Breast epithelium (tissue), 4 donors: ENCODE measurements around the gene ADORA3. TPM values are rescaled to one million over a fixed set of nuclear protein-coding genes. Genes with fewer than 3 reads are reported as not detected.

ENCODE experiments used
- DNase-seq, 2 donors: peaks; one replicate each; pipeline ENCODE4 v3.0.0-alpha.2; 2019; ENCODE audit warnings: low spot score in 2 of 2
- H3K27ac ChIP-seq, 2 donors: fragments of 200-600 bp; sonication (generic) in 1 of 2; one replicate each; pipeline ENCODE4 v1.5.1; 2016 to 2019; ENCODE audit warnings: mild to moderate bottlenecking in 1 of 2
- H3K27me3 ChIP-seq, 2 donors: fragments of 200-600 bp; sonication (generic) in 1 of 2; one replicate each; pipeline versions ENCODE4 v1.5.1 to v1.6.0; 2017 to 2019; ENCODE audit warnings: control low read depth in 1 of 2, mild to moderate bottlenecking in 1 of 2
- H3K36me3 ChIP-seq: fragments of 200-600 bp; one replicate; pipeline ENCODE4 v1.5.1; 2019
- H3K4me1 ChIP-seq, 2 donors: fragments of 200-600 bp; sonication (generic); one replicate each; pipeline ENCODE4 v1.5.1; 2016 to 2019; ENCODE audit warnings: control low read depth in 1 of 2
- H3K4me3 ChIP-seq, 3 donors: fragments of 200-600 bp; sonication (generic); 1 replicate in 2 of 3; 2 replicates in 1 of 3; pipeline ENCODE4 v1.5.1; 2016 to 2019; ENCODE audit warnings: mild to moderate bottlenecking in 3 of 3, moderate library complexity in 2 of 3
- H3K9me3 ChIP-seq, 2 donors: fragments of 200-600 bp; sonication (generic) in 1 of 2; one replicate each; pipeline ENCODE4 v1.5.1; 2016 to 2019; ENCODE audit warnings: control low read depth in 1 of 2
- CTCF ChIP-seq, 3 donors: fragments of 450-650 bp; IDR thresholded peaks; one replicate each; pipeline ENCODE4 v1.5.1; 2016 to 2017; ENCODE audit warnings: antibody characterized with exemption in 3 of 3, mild to moderate bottlenecking in 3 of 3, moderate library complexity in 3 of 3
- POLR2A ChIP-seq: fragments of 450-650 bp; IDR thresholded peaks from one replicate; pipeline ENCODE4 v1.6.1; 2016; ENCODE audit warnings: antibody characterized with exemption, mild to moderate bottlenecking, moderate library complexity
- POLR2AphosphoS5 ChIP-seq, 3 donors: sonication (generic); formaldehyde crosslinking; IDR thresholded peaks; one replicate each; pipeline ENCODE4 v1.6.1; 2017; ENCODE audit warnings: antibody characterized with exemption in 3 of 3
- intact Hi-C: fragments of 100-400 bp; cut with DNase I; formaldehyde crosslinking; loops from one replicate; pipeline ENCODE4 v1.15.1; 2023; ENCODE audit warnings: low total_unique reads
- total RNA-seq, 3 donors: library from RNA; depleted of rRNA; stranded (reverse); fragments of >200 nt; gene quantifications; one replicate each; pipeline ENCODE4 v1.1.0, GENCODE V29; 2016

ADORA3 gene
- total RNA-seq, 3 donors from 2014 or later = 9.5 to 13.8 (median 13.2) TPM

GRCh38 chr1:111535256-111536191 lies 32.1 kb upstream of the ADORA3 start:
- Histone ChIP-seq H3K9me3 (no peaks in the 10 kb centered on the region), H3K4me3 (no peak overlapping the region), H3K27me3 (no peaks in the 10 kb centered on the region), H3K36me3 (no peaks in the 10 kb centered on the region), H3K27ac (peak overlapping the region in 1 of 2 donors; percentile 49), H3K4me1 (no peaks in the 10 kb centered on the region)
- intact Hi-C loops = loop anchor here (5.0 kb wide), 1 partner anchor 787 kb away; no protein-coding TSS in a partner anchor
- TF ChIP-seq CTCF (IDR thresholded peaks at IDR 0.05) (no peak), POLR2AphosphoS5 (IDR thresholded peaks at IDR 0.05) (no peak)
- no peak for DNase-seq

- Histone ChIP-seq H3K9me3 (no peaks in the 10 kb centered on the region), H3K36me3 (no peaks in the 10 kb centered on the region), H3K4me1 (peaks cover 0 to 6% of the 10 kb centered on the region in 2 donors), H3K4me3 (no peak overlapping the region), H3K27ac (no peak overlapping the region), H3K27me3 (no peaks in the 10 kb centered on the region)
- intact Hi-C loops = no loop called here
- no peak for TF ChIP-seq CTCF (IDR thresholded peaks at IDR 0.05)
- no peak for DNase-seq
Observed at GRCh38 chr1:111520053-111520452, 16.6 kb upstream of the ADORA3 start.

GRCh38 chr1:111517469-111518225 lies 14.2 kb upstream of the ADORA3 start:
- no peak for DNase-seq
- Histone ChIP-seq H3K9me3 (no peaks in the 10 kb centered on the region), H3K36me3 (no peaks in the 10 kb centered on the region), H3K27ac (no peak overlapping the region), H3K27me3 (no peaks in the 10 kb centered on the region), H3K4me1 (peaks cover 0 to 6% of the 10 kb centered on the region in 2 donors), H3K4me3 (no peak overlapping the region)
- intact Hi-C loops = loop anchor here (5.0 kb wide), 1 partner anchor 240 kb away; the partner anchor contains the start of gene DDX20
- TF ChIP-seq POLR2A (no peak), CTCF (IDR thresholded peaks at IDR 0.05) (no peak), POLR2AphosphoS5 (IDR thresholded peaks at IDR 0.05) (no peak)

GRCh38 chr1:111516005-111516535 lies 12.6 kb upstream of the ADORA3 start:
- Histone ChIP-seq H3K4me1 (peaks cover 0 to 6% of the 10 kb centered on the region in 2 donors), H3K27me3 (no peaks in the 10 kb centered on the region), H3K36me3 (no peaks in the 10 kb centered on the region), H3K9me3 (no peaks in the 10 kb centered on the region), H3K27ac (peak overlapping the region; percentile 20 to 80), H3K4me3 (peak overlapping the region; percentile 33 to 63 (median 37))
- intact Hi-C loops = loop anchor here (5.0 kb wide), 1 partner anchor 241 kb away; the partner anchor contains the start of gene DDX20
- no peak for TF ChIP-seq POLR2A
- TF ChIP-seq CTCF (IDR thresholded peaks at IDR 0.05) = peak in 1 of 3 donors; percentile 9
- TF ChIP-seq POLR2AphosphoS5 (IDR thresholded peaks at IDR 0.05) = no peak
- no peak for DNase-seq
